Stimulated activated CD4-positive, alpha-beta T cell treated with anti-CD3 and anti-CD28 coated beads, Interleukin-2, amount 100 ng/mL, for 4 hours (primary cell): ENCODE data around the gene GOLGA8K.
"Not testable (repeated sequence)": the region's sequence is repeated elsewhere in the genome, so short reads cannot be mapped to it uniquely, and the experiment has no call there.

Experiments
- DNase-seq: peaks from one replicate; pipeline ENCODE4 v3.0.0-alpha.2; 2020; ENCODE audit warnings: low read depth

Gene GOLGA8K

GRCh38 chr15:32352748-32353147, 50.3 kb downstream of the GOLGA8K start:
- DNase-seq: not testable (repeated sequence)

GRCh38 chr15:32350563-32351220, 52.4 kb downstream of the GOLGA8K start:
- DNase-seq: not testable (repeated sequence)

GRCh38 chr15:32347037-32347436, 56.1 kb downstream of the GOLGA8K start:
- not testable (repeated sequence) for DNase-seq

GRCh38 chr15:32345978-32346547, 57.0 kb downstream of the GOLGA8K start:
- not testable (repeated sequence) for DNase-seq

- DNase-seq: not testable (repeated sequence)
Measured at GRCh38 chr15:32343921-32344320, 59.2 kb downstream of the GOLGA8K start.
